HG03565 (cell line): ENCODE data around the gene STK11IP.
A peak's percentile ranks its signal among the peaks of the same experiment; 100 is the strongest.

ENCODE experiments used
- ATAC-seq: cut with Tn5 transposase; IDR thresholded peaks from one replicate; pipeline ENCODE4 v1.9.1; 2021; ENCODE audit warnings: mild to moderate bottlenecking, moderate library complexity; ENCODE audit not compliant: unreplicated experiment

Gene STK11IP, protein sequence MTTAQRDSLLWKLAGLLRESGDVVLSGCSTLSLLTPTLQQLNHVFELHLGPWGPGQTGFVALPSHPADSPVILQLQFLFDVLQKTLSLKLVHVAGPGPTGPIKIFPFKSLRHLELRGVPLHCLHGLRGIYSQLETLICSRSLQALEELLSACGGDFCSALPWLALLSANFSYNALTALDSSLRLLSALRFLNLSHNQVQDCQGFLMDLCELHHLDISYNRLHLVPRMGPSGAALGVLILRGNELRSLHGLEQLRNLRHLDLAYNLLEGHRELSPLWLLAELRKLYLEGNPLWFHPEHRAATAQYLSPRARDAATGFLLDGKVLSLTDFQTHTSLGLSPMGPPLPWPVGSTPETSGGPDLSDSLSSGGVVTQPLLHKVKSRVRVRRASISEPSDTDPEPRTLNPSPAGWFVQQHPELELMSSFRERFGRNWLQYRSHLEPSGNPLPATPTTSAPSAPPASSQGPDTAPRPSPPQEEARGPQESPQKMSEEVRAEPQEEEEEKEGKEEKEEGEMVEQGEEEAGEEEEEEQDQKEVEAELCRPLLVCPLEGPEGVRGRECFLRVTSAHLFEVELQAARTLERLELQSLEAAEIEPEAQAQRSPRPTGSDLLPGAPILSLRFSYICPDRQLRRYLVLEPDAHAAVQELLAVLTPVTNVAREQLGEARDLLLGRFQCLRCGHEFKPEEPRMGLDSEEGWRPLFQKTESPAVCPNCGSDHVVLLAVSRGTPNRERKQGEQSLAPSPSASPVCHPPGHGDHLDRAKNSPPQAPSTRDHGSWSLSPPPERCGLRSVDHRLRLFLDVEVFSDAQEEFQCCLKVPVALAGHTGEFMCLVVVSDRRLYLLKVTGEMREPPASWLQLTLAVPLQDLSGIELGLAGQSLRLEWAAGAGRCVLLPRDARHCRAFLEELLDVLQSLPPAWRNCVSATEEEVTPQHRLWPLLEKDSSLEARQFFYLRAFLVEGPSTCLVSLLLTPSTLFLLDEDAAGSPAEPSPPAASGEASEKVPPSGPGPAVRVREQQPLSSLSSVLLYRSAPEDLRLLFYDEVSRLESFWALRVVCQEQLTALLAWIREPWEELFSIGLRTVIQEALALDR

GRCh38 chr2:219597552-219598307 lies at the start of gene STK11IP:
TSS of gene STK11IP (plus strand) at chr2:219597857. CDS start at chr2:219598120, 263 bp downstream.
- ATAC-seq, result peak; percentile 86

- ATAC-seq, result no peak
Measured at GRCh38 chr2:219548990-219549389, 48.7 kb upstream of the STK11IP start.

DNA sequence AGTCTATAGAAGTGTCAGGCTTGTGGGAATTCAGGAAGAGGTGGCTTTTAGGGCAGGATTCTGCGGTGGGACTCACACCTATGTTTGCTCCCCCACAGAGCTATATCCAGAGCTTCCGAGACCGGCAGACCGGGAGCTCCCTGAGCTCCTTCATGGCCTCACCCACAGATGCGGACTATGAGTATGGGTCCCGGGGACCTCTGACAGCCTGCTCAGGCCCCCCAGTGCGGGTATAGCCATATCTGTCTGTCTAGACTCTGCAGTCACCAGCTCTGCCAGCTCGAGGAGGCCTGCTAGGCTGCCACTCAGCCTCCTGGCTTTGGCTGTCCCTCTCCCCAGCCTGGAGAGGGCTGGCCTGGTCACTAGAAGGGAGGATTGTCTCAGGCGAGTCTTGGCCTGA lies 48.0 kb upstream of the STK11IP start:
- no peak for ATAC-seq

DNA sequence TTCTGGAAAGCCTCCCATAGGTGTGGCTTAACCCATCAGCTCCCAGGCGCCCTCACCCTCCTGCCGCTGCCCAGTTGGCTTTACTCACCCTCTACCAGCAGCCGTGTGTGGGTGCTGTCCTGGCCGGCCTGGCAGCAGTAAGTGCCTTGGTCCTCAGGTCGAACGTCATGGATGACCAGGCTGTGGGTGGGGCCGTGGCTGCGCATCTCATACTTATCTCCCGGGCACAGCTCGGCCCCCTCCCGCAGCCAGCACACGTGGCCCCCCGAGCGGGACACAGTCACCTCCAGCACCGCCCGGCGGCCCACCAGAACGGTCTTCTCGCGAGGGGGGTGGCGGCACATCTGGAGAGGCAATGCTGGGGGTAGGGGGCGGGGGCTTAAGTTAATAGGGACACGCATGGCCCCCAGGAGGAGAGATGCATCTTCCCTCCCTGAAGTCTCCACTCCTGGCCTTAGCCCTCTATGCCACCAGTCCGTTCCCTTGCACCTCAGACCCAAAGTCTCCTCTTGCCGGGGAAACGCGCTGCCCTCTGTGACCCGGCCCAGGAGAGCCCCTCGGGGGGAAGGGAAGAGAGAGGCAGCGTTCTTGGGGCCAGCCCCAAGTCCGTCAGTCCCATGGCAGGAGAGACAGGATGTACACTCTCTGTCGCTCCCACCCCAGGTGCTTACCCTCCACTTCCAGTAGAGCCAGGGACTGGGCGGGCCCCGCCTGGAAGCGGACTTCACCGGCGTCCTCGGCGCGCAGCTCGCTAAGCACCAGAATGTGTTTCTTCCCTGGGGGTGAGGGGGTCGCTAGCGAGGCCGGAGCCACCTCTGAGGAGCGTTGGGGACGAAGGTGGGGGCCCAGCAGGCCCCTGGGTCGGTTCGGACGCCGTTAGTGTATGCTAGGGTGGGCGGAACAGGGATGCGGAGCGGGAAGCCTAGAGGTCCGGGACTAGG lies 45.9 kb upstream of the STK11IP start:
- ATAC-seq, result peak; percentile 18

DNA sequence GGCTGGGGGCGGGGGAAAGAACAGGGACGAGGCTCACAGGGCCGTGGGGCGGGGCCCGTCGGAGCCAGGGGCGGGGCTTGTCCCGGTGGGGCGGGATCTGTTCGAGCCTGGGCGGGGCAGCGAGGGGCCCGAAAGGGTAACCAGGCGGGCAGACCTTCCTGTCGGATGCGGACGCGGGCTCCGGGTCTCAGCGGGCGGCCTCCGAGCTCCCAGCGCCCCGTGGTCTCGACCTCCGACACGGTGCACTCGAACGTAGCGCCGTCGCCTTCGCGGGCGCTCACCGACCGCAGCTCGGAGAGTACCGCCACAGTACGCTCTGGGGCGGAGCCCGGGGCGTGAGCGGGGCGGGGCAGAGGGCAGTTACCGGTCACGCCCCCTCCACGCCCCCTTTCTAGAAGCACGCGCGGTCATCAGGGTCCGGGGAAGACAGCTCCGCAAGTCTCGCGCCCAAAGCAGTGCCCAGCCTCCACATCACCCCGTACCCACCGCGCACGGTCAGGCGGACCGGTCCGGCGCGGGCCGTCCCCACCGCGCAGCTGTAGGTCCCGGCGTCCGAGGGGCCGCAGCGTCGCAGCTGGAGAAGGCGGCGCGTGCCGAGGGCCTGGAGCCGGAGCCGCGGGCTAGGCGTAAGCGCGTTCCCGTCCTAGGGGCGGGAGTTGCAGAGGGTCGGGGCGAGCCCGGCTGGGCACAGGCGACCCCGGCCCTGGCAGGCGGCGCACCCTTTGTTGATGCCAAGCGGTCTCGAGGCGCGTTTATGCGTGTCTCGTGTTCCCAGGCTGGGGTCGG lies 45.1 kb upstream of the STK11IP start:
- peak; percentile 84 for ATAC-seq

GRCh38 chr2:219553168-219553417 lies 44.6 kb upstream of the STK11IP start:
- no peak for ATAC-seq

DNA sequence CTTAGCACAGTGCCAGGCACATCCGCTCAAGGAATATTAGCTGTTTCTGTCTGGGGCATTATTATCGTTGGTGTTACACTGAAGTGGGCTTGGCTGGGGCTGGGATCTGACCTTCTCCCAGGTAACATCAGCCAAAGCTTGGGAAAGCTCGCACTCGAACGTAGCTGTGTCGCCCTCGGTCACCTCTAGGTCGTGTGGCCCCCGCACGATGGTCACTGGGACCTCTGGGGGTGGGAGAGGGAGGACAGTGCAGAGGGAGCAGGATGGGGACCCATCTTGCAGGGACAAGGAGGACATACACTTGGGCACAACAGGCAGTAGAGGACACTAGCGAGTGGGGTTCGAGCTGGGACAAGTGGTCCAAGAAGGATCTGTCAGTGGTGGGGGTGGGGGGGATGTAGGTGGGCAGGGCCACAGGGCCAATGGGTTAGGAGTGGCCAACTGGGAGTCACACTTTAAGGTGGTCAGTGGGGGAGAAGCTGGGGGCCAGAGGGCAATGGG lies 44.1 kb upstream of the STK11IP start:
- ATAC-seq, result no peak

GRCh38 chr2:219554350-219554749 lies 43.3 kb upstream of the STK11IP start:
- no peak for ATAC-seq

DNA sequence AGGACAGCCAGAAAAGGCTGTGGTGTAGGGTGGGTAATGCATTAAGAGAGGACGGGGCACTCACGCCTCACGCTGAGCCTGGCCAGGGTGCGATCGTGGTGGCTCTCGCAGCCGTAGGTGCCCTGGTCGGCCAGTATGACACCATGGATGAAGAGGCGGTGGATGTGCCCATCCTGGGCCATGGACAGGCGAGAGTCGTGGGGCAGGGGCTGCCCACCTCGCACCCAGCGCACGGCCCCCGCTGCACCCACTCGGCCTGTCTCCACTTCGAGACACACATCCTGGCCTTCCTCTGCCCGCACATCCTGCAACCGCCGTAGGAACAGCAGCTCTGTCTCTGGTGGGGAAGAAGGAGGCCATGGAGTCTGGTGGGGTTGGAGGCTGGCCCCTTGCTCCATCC lies 41.7 kb upstream of the STK11IP start:
- no peak for ATAC-seq

GRCh38 chr2:219556413-219556812 lies 41.2 kb upstream of the STK11IP start:
- no peak for ATAC-seq

GRCh38 chr2:219557320-219557719 lies 40.3 kb upstream of the STK11IP start:
- ATAC-seq, result no peak

- ATAC-seq, result no peak
Measured at GRCh38 chr2:219557791-219558785, 39.6 kb upstream of the STK11IP start.

DNA sequence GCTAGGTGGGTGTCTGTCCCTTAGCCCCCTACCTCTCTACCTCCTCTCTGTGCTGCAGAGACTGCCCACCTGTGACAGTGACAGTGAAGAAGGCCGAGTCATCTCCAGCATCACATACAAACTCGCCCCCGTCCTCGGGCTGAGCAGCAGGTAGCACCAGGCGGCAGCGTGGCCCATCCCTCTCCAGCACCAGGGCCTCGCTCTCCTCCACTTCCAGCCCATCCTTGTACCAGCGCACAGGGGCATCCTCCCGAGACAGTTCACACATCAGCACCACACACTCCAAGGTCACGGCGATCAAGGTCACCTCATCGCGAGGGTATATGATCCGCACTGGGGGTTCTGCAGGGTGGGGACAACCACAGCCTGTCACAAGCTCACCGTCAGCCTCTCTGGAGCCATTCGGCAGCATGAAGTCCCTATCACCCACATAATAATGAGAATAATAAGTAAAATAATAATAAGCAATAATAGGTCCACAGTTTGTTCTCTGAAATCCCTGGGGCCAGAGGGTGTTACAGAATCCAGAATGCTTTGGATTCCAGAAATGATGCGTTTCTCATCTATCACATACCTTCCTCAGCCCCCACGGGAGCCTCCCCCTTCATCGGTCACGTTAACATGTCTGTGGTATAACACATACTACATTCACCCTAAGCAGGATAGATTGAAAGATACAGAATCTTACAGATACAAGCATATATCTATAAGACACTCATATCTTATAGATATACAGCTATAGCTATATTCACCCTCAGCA lies 38.3 kb upstream of the STK11IP start:
- no peak for ATAC-seq

DNA sequence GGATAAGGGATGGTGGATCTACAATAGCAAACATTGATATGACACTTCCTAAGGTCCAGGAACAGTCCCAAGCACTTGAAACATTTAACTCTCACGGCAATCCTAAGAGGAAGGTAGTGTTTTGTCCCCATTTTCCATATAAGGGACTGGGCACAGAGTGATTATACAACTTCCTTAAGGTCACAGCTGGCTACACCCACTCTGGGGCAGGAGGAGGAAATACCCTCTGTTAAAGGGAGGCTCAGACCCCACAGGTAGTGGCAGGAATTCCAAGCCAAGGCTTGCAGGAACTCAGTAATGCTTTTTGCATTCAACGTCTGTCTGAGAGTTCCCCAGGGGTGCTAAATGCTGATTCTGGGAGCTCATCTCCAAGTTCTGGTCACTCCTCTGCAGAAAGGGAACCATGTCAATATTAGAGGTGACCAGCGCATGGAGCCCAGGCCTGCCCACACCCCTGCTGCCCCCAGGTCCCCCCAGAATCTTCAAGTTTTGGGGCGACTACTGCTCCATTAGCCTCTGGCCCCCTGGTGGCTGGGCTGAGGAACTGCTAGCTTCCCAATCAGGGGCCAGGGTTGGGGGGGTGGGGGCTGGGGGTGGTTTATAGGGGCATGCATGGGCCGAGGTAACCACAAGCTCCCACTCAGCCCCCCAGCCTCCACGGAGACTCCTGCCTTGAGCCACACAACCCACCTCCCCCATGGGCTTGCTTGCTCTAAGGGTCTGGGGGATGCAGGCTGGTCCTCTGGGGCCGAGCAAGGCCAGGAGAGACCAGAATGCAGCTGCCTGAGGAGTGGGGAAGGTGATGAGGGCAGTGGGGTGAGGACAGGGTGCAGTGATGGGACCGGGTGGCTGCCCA lies 37.4 kb upstream of the STK11IP start:
- ATAC-seq, result no peak

DNA sequence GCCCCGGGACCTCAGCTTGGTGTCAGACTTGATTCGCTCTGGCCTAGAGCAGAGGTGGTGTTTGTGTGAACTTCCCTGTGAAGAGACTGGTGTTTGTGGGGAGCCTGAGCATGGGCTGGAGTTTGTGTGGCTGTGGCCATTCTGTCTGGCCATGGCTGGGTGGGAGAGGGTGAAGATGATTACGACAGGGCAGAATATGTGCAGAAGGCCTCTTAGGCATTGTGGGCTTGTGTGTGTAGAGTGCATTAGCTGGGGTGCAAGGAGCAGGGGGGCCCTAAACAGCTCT lies 36.8 kb upstream of the STK11IP start:
- ATAC-seq, result no peak
